ENCODE data around the gene ENOX1. TPM values are rescaled to one million over a fixed set of nuclear protein-coding genes. Genes with fewer than 3 reads are reported as not detected.

Gene ENOX1
- total and polyA plus RNA-seq, 2 donors (not counting 3 experiments of a cell fraction or from before 2014, with no cell fraction given), result 0.17 to 0.97 TPM

DNA sequence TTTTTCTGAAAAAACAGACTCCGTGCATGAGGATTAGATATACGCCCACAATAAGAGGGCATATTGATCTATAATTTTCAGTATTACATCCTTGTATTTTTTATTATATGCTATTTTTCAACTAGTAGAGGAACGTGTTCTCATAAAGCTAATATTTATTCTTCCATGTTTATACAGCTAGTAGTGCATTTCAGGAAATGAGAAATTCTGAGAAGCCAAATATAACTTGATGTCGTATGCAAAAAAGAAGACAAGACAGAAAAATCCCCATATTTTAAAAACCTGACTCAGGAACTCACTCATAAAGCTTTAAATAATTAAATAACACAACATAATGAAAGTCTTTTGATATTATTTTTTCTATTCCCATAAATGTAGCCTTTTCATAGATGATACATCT lies 308.6 kb downstream of the ENOX1 start:
- intact Hi-C loops (cut with micrococcal nuclease), result no loop called here
- CTCF ChIA-PET, result interaction anchor here (1.2 kb wide), 1 partner anchor 22 kb away, joined by 5 read pairs; no protein-coding TSS in a partner anchor
- TF ChIP-seq JUN (IDR thresholded peaks at IDR 0.05; ENCODE audit: borderline replicate concordance, insufficient read depth, insufficient read length, low read depth) (no peak), GATA2 (IDR thresholded peaks at IDR 0.05; ENCODE audit: insufficient read depth, insufficient read length, low read depth, low read length) (no peak), POLR2AphosphoS5 (IDR thresholded peaks at IDR 0.05; ENCODE audit: insufficient read depth, low read depth, low read length) (no peak), CTCF (IDR thresholded peaks at IDR 0.05; ENCODE audit: extremely low read depth in 1 of 2, insufficient read depth in 1 of 2, low read depth in 1 of 2, low read length in 2 of 2) (no peak), FOS (IDR thresholded peaks at IDR 0.05; ENCODE audit: borderline replicate concordance, insufficient read depth, low read length) (no peak), MYC (IDR thresholded peaks at IDR 0.05; ENCODE audit: low read depth, low read length) (no peak), MAX (IDR thresholded peaks at IDR 0.05; ENCODE audit: insufficient read depth, insufficient read length) (no peak), POLR2A (IDR thresholded peaks at IDR 0.05; ENCODE audit: low read depth, low read length) (no peak), EZH2 (IDR thresholded peaks at IDR 0.05; ENCODE audit: borderline replicate concordance, low read depth, low read length, severe bottlenecking) (no peak)

More for the DNA sequence above, 308.6 kb downstream of the ENOX1 start:
- H3K9ac ChIP-seq (replicated peaks; ENCODE audit: extremely low read depth, insufficient read depth, low read length), result no peak overlapping the region
- peak; percentile 57 for DNase-seq (ENCODE audit: low read depth, low spot score)
- BruUV-seq (replicated peaks), result no TSS peak
- H3K4me1 ChIP-seq (ENCODE audit: control insufficient read depth, extremely low read depth, insufficient read depth, low read length), result peaks cover 2% of the 10 kb centered on the region
- H3K9me3 ChIP-seq (replicated peaks; ENCODE audit: control insufficient read depth, insufficient read depth, low read length), result no peaks in the 10 kb centered on the region
- no peaks in the 10 kb centered on the region for H3K27me3 ChIP-seq (ENCODE audit: control insufficient read depth in 2 of 2, insufficient read depth in 2 of 2, low read length in 2 of 2)
- H3K79me2 ChIP-seq (ENCODE audit: control insufficient read depth, insufficient read depth, low read length), result no peaks in the 10 kb centered on the region
- peak overlapping the region; percentile 29 for H3K4me2 ChIP-seq (ENCODE audit: insufficient read depth, low read length)
- no peak overlapping the region for H2AFZ ChIP-seq (ENCODE audit: low read depth, low read length)
- H3K27ac ChIP-seq (ENCODE audit: insufficient read depth, low read depth, low read length), result no peak overlapping the region
- no peaks in the 10 kb centered on the region for H3K9me1 ChIP-seq (replicated peaks; ENCODE audit: control insufficient read depth, extremely low read depth, insufficient read depth, low read length)
- H3K4me3 ChIP-seq (replicated peaks in 1 of 3; ENCODE audit: insufficient read depth in 1 of 3, low read depth in 1 of 3, low read length in 3 of 3), result no peak overlapping the region
- POLR2A ChIA-PET, result interaction anchor here (0.6 kb wide), 1 partner anchor 510 kb away, joined by 3 read pairs; no protein-coding TSS in a partner anchor
- H4K20me1 ChIP-seq (replicated peaks; ENCODE audit: control insufficient read depth, extremely low read depth, insufficient read depth, low read length), result no peaks in the 10 kb centered on the region
- no peaks in the 10 kb centered on the region for H3K36me3 ChIP-seq (ENCODE audit: control insufficient read depth in 2 of 2, extremely low read depth in 1 of 2, insufficient read depth in 2 of 2, low read length in 2 of 2)
- dilution Hi-C loops (cut with MboI; ENCODE audit: extremely low pct_ligation_motif_present, low sequenced_read_pairs), result no loop called here
- no peak for FAIRE-seq
